NCI-H128 (cell line): ENCODE measurements around the gene GJA4.

ENCODE experiments used
- DNase-seq: peaks from one replicate; lab custom pipeline; 2025; ENCODE audit not compliant: unreplicated experiment; lab: John Stamatoyannopoulos, UW

The GJA4 gene

DNA sequence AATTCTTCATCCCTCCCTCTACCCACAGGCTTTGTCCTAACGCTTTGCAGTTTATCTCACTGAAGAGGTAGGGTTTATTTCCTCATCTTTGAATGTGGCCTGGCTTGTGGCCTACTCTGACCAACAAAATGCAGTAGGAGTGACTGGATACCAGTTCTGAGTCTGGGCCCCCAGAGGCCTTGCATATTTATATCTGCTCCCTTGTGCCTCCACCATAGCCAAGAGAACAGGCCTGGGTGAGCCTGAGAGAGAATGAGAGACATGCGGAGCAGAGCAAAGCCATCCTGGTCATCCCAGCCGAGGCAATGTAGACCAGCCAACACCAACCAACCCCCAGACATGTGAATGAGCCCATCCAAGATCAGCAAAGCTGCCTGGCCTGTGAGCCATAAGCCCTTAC is 36.5 kb downstream of the GJA4 start:
- no peak for DNase-seq

DNA sequence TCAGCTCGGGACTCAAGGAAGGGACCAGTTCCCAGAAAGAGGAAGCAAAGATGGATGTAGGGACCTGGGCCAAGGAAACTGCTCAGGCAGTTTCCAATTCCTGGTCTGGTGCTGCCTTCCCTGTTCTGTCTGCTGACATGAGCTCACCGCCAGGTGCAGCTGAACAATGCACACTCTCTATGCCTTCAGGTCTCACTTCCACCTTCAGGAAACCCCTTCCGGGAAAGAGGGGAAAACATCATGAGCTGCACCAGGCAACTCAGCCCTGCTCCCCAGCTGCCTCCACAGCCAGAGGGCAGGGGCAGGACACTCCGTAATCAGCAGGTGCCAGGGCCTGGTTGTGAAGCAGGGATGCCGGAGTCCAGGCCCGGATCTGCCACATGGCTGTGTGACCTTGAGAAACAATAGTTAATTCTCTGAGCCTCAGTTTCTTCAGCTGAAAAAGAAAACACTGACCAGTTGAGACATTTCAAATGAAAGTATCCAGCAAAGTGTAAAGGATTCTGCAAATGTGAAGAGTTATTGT is 39.0 kb downstream of the GJA4 start:
- no peak for DNase-seq

DNA sequence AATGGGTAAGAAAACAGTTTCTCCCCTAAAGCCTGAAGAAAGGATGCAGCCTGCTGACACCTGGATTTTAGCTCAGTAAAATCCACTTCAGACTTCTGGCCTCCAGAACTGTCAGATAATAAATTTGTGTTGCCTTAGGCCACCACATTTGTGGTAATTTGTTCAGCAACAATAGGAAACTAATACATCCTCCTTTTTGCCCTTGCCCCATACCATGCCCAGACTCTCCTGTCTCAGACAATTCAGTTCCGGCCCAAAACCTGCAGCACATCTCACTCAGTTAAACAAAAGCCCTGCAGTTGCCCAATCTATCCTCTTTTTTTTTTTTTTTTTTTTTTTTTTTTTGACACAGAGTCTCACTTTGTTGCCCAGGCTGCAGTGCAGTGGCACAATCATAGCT is 40.9 kb downstream of the GJA4 start:
- DNase-seq = no peak

DNA sequence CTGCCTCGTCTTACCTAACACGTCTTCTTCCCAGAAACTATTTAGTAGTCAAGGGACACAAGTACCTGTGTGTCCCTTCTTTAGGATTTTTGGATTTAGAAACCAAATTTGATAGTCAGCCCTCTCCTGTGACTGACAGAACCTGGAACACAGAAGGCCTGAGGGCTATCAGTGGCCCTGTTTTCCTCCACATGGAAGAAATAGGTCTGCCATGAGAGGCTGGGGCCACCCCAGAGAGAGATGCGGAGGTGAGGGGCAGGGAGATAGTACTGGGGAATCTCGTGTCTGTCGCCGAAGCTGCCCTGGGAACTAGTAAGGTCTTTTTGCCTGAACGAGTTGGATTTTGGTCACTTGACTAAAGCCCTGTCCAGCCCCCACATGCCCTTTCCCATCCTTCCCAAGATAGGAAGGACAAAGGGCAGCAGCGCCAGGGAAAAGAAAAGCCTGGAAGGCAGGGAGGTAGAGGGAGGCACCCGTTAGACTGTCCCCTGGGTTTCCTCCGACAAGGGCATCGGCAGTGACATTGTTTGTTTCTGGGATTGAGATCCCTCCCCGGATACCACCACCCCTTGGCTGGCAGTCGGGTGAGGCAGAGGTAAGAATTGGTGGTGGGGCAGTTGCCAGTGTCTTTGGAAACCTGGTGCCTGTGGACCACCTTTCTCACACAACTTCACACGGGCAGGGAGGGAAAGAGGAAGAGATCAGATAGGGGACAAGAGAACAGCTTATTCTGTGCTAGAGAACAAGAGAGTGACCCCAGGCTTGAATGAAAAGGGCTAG is 46.9 kb downstream of the GJA4 start:
- DNase-seq = no peak

DNA sequence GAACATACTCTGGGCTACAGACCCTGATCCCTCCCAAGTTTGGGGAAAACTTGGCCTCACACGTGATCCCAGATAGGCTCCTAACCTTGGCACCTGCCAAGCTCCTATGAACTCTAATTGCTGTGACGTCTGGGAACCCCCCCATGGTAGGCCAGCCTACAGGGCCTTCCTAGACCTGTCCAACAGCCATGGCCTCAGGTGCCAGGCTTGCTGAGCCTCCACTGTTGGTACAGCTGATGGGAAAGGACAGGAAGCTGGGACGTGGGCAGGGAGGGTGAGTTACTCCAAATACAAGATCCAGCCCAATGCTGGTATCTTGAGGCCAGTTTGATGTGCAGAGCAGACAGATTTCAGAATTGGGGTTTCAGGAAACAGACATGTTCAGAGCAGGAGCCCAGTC is 47.6 kb downstream of the GJA4 start:
- no peak for DNase-seq

DNA sequence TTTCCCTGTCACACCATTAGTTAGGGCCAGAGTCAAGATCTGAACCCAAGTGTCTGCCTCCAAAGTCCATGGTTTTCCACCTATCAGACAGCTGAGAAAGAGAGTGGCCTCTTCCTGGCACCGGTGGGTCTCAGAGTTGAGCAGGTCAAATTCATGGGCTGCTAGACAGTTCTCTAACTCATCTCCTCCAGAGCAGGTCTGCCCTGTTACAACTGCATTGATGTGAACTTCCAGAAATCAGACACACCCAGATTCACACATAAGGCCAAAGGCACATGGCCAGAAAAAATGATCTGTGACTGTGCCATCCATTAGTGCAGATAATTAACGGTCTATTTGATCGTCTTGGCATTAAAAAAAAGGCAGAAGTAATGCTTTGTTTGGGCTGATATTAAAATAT is 49.3 kb downstream of the GJA4 start:
- no peak for DNase-seq

DNA sequence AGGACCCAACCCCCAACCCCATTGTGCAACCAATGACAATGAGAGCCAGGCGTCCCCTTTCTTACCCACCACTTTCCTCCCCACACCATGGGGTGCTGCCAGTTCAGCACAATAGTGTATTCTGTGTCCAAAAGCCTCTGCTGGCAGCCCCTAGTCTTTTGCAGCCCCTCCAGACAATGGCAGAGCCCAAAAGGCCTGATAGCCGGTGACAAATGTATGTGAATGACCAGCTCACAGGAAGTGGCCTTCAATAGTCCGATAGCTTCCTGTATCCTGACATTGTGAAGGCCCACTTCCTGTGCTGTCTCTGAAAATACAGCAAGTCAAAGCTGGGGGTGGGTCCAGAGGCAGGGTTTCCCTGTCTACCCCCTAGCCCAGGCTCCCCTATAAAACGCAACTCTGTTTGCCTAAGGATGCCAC is 50.2 kb downstream of the GJA4 start:
- no peak for DNase-seq

DNA sequence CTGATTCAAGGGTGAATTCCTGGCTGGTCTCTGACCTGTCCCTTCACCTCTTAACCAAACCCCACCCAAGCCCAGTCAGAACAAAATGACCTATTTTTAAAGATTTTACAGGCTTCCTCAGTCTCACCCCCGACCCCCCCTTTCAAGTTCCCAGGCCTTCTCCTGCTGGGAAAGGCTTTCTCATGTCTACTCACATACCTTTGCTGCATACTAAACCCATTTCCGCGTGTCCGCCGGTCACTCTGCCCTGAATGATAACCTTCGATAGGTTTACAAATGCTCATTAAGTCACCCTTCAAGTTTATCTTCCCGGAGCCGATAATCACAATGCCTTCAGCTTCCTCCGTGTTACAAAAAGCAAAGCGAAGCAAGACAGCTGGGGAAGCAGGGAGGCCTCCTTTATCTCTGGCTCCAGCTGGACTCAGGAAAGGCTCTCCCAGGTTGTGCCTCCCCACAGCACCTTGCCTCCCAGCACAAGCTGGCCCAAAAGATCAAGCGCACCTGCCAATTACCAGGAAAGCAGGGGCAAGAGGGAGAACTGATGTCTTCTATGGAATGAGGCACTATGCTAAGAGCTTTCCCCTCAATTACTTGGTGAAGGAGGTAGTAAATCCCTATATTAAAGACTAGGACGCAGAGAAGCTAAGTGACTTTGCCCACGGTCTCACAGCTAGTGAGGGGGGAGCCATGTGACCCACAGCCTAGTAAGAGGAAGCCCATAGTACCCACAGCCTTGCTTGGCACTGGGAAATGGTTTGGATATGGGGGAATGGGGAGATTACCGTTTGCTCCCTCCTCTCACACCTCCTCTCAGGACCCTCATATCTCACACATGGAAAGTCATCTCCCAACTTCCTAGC is 50.8 kb downstream of the GJA4 start:
- no peak for DNase-seq

DNA sequence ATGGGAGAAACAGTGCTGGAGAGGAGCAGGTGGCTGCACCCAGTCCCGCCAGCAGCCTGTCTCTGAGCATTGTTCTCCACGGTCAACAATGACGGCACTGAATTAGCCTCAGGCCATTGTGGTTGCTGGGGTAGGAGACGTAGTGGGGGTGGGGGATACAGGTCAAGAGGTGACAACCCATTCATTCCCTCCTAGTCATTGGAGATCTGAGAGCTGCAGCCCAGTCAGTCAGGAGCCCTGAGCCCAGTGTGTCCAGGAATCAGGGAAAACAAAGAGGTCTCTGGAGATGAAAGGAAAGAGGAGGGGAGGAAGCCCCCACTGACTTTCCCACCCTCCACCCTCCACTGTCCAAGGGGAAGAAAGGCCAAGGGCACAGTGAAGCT is 51.4 kb downstream of the GJA4 start:
- no peak for DNase-seq
